NB4 (cell line): ENCODE data around the gene PSMC2.

ENCODE experiments used
- DNase-seq: peaks from one replicate; pipeline ENCODE4 v3.0.0; 2010; ENCODE audit warnings: low read depth
- H3K4me3 ChIP-seq: one replicate; pipeline ENCODE4 v1.5.1; 2011; ENCODE audit warnings: mild to moderate bottlenecking, low read depth, low read length, moderate library complexity
- MYC ChIP-seq: IDR thresholded peaks from 2 replicates; pipeline ENCODE4 v1.6.1; 2011; ENCODE audit warnings: low read depth, low read length
- POLR2A ChIP-seq: IDR thresholded peaks from 2 replicates; pipeline ENCODE4 v1.6.1; 2011; ENCODE audit warnings: mild to moderate bottlenecking; ENCODE audit not compliant: insufficient read length; ENCODE audit errors: extremely low read depth
- TF ChIP-seq, protein P1 (sequence below): IDR thresholded peaks from 2 replicates; pipeline ENCODE4 v1.6.1; 2011; ENCODE audit warnings: low read depth, low read length
- TF ChIP-seq, protein P2 (sequence below): IDR thresholded peaks from one replicate; pipeline ENCODE4 v1.5.1; 2012; ENCODE audit warnings: low read depth, low read length

Gene PSMC2

DNA sequence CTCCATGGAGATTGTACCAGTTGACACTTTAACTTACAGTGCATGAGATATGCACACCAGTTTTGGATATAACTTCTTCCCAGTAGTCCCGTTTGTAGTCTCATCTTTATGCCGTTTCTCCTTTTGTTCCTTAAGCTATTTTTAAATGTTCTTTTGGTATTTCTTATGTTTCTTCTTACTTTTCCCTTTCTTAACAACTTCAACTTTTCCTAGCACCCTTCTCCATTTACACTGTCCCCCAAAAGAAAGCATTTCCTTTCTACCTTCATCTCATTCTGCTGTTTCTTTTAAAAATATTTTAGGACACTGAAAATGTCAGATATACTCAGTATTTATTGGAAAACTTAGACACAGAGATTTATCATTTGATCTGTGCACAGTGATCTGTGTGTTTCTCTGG is 1.5 kb downstream of the PSMC2 start:
- peak overlapping the region; percentile 77 for H3K4me3 ChIP-seq
- no peak for DNase-seq
- TF ChIP-seq MYC (no peak), POLR2A (no peak)
- TF ChIP-seq, protein P1, sequence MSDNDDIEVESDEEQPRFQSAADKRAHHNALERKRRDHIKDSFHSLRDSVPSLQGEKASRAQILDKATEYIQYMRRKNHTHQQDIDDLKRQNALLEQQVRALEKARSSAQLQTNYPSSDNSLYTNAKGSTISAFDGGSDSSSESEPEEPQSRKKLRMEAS, result no peak
- TF ChIP-seq, protein P2, sequence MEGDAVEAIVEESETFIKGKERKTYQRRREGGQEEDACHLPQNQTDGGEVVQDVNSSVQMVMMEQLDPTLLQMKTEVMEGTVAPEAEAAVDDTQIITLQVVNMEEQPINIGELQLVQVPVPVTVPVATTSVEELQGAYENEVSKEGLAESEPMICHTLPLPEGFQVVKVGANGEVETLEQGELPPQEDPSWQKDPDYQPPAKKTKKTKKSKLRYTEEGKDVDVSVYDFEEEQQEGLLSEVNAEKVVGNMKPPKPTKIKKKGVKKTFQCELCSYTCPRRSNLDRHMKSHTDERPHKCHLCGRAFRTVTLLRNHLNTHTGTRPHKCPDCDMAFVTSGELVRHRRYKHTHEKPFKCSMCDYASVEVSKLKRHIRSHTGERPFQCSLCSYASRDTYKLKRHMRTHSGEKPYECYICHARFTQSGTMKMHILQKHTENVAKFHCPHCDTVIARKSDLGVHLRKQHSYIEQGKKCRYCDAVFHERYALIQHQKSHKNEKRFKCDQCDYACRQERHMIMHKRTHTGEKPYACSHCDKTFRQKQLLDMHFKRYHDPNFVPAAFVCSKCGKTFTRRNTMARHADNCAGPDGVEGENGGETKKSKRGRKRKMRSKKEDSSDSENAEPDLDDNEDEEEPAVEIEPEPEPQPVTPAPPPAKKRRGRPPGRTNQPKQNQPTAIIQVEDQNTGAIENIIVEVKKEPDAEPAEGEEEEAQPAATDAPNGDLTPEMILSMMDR, result no peak

- TF ChIP-seq, protein P2, result no peak
- TF ChIP-seq, protein P1, result no peak
- TF ChIP-seq POLR2A (no peak), MYC (no peak)
- peak; percentile 31 for DNase-seq
- H3K4me3 ChIP-seq, result peak overlapping the region; percentile 77
Observed at GRCh38 chr7:103349805-103350204, 2.4 kb downstream of the PSMC2 start.

DNA sequence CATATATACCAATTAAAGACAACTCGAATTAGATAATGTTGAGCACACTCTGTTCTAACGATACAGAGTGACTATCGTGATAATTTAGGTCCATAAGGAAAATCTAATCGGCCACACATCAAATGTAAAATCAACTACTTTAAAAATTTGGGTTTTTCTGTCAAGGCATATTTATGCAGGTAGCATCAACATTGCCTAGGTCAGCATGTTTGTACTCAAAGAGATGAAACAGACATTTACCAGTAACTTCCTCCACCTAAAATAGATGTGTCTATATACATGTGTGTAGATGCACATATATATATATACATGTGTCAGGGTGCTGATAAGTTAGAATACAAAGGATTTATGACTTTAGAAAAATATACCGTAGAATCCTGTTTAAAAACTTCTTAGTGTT is 22.0 kb downstream of the PSMC2 start:
- TF ChIP-seq, protein P2, result no peak
- TF ChIP-seq POLR2A, result no peak
- TF ChIP-seq, protein P1, result no peak
- TF ChIP-seq MYC, result no peak
- no peak for DNase-seq
- H3K4me3 ChIP-seq, result no peak overlapping the region

- no peak for DNase-seq
- TF ChIP-seq, protein P1, result no peak
- TF ChIP-seq, protein P2, result no peak
- TF ChIP-seq MYC, result no peak
- no peak for TF ChIP-seq POLR2A
- no peak overlapping the region for H3K4me3 ChIP-seq
Observed at GRCh38 chr7:103373866-103374643, 26.6 kb downstream of the PSMC2 start.

- DNase-seq, result no peak
- H3K4me3 ChIP-seq, result no peak overlapping the region
- TF ChIP-seq, protein P2, result no peak
- TF ChIP-seq, protein P1, result no peak
- TF ChIP-seq POLR2A, result no peak
Observed at GRCh38 chr7:103379270-103379975, 32.0 kb downstream of the PSMC2 start.
